Endometrium (tissue), 2 donors: Measurements from ENCODE around the gene HDDC3.
A peak's percentile ranks its signal among the peaks of the same experiment; 100 is the strongest.

Source experiments
- FAIRE-seq: peaks from 2 replicates; lab custom pipeline; 2012; peaks lifted over from hg19 to GRCh38; lab: Jason Lieb, UNC
- donor health status: control.
- donor health status: control.

HDDC3 gene, protein sequence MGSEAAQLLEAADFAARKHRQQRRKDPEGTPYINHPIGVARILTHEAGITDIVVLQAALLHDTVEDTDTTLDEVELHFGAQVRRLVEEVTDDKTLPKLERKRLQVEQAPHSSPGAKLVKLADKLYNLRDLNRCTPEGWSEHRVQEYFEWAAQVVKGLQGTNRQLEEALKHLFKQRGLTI

DNA sequence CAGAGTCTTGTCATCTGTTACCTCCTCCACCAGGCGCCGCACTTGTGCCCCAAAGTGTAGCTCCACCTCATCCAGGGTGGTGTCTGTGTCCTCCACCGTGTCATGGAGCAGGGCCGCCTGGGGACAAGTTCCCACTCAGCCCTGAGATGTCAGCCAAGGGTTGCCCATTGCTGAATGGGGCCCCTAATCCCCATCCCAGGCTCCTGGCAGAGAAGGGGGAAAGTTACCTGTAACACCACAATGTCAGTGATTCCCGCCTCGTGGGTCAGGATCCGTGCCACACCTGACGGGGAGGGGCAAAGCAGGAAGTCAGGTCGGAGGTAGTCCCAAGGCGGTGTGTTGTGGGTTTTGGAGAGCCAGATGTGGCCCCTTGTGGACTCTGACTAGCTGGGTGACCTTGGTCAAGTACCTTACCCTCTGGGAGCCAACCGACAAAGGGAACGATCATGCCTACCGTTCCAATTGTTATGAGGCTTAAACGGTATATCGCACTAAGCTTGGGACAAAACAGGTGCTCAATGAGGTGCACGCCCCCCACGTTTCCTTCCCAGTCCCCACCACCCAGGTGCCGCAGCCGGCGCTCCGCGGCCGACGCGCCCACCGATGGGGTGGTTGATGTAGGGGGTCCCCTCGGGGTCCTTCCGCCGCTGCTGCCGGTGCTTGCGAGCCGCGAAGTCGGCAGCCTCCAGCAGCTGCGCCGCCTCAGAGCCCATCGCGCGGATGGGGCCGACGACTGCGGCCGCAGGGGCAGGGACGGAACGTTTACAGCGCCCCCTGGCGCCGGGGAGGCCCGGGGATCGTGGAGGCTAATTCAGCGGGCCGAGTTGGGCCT is at the start of gene HDDC3:
Gene HDDC3, minus strand, starts transcription at position 722 of the 832 bp plus-strand sequence. Its CDS starts 9 bp downstream, at position 713.
- FAIRE-seq, result no peak

DNA sequence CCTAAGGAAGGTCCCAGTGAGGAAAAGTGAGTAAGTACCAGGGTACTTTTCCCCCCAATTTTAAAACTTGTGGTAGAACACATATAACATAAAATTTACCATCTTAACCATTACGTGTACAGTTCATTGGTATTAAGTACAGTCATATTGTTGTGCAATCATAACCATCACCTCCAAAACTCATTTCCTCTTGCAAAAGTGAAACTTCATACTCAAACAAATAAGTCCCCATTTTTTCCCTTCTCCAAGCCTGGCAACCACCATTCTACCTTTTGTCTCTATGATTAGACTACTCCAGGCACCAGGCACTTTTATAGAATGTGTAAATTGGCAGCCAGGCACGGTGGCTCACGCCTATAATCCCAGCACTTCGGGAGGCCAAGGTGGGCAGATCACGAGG is 49.8 kb upstream of the HDDC3 start:
- no peak for FAIRE-seq

GRCh38 chr15:90981681-90982080 is 49.3 kb upstream of the HDDC3 start:
- no peak for FAIRE-seq

- no peak for FAIRE-seq
Observed at GRCh38 chr15:90979582-90979981, 47.2 kb upstream of the HDDC3 start.

DNA sequence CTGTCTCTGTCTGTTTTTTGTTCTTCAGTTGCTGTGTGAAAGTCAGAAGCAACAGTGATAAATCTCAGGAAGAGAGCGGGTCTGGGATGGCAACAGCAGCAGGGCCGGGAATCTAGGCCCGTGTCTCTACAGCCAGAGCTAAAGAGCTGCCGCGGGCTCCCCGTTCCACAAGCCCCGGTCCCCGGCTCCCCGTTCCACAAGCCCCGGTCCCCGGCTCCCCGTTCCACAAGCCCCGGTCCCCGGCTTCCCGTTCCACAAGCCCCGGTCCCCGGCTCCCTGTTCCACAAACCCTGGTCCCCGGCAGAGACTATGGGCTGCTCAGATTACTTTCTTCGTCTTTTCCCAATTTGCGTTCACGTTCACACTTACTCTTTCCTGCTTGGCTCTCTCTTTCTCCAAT is 41.9 kb upstream of the HDDC3 start:
- FAIRE-seq, result no peak

DNA sequence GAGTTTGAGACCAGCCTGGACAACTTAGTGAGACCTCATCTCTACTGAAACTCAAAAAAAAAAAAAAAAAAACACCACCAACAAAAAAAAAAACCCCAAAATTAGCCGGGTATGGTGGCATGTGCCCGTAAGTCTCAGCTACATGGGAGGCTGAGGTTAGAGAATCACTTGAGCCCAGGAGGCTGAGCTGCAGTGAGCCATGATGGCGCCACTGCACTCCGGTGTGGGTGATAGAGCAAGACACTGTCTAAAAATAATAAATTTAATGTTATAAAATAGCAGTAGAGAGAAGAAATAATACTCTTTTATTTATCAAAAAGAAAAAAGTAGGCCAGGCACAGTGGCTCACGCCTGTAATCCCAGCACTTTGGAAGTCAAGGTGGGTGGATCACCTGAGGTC is 39.8 kb upstream of the HDDC3 start:
- FAIRE-seq, result no peak

- FAIRE-seq, result no peak
Observed at GRCh38 chr15:90970274-90970673, 37.9 kb upstream of the HDDC3 start.

GRCh38 chr15:90968434-90968833 is 36.1 kb upstream of the HDDC3 start:
- no peak for FAIRE-seq

DNA sequence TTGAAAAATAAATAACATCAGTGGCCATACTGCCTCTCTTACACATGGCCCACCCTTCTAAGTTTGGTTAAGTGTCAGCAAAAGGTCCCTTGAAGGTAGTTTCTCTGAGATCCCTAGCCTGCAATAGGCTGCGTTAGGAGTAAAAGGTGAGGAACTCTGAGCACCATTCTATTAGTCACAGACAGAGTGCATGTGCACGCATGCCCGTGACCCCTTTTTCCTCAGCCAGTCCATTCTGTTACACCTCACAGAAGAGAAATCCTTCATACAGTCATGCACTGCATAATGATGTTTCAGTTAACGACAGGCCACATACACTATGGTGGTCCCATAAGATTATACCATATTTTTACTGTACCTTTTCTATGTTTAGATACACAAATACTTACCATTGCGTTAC is 34.9 kb upstream of the HDDC3 start:
- FAIRE-seq, result no peak

DNA sequence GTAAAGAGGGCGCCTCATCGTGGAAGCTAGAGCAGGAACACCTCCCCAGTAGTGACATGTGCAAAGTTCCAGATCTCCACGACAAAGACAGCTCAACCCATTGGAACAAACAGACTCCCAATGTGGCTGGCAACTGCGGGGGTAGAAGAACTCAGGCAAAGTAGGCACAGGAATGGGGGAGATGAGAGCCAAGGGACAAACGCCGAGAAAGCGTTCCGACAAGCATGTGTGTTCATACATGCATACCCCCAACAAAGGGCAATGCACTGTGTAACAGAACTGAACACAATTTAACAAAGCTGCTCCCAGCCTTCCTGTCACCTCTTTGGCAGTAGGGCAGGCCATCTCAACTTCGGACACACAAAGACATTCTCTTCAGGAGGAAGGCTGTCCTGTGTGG is 33.9 kb upstream of the HDDC3 start:
- no peak for FAIRE-seq

DNA sequence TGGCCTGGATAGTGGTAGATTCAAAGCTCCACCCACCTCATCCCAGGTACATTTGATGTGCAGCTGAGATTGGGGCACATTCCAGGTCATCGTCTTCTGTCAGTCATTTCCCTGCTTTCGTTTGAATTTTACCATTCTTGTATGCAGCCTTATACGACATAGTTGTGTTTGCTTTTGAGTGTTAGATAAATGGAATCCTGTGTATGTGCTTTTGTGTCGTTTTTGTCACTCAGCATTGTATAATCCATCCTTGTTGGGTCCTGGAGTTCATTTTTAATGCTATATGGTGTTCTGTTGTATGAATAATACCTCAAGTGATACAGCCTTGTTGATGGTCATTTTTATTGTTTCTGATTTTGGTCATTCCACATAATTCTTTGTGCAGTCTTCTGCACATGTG is 29.7 kb upstream of the HDDC3 start:
- no peak for FAIRE-seq

DNA sequence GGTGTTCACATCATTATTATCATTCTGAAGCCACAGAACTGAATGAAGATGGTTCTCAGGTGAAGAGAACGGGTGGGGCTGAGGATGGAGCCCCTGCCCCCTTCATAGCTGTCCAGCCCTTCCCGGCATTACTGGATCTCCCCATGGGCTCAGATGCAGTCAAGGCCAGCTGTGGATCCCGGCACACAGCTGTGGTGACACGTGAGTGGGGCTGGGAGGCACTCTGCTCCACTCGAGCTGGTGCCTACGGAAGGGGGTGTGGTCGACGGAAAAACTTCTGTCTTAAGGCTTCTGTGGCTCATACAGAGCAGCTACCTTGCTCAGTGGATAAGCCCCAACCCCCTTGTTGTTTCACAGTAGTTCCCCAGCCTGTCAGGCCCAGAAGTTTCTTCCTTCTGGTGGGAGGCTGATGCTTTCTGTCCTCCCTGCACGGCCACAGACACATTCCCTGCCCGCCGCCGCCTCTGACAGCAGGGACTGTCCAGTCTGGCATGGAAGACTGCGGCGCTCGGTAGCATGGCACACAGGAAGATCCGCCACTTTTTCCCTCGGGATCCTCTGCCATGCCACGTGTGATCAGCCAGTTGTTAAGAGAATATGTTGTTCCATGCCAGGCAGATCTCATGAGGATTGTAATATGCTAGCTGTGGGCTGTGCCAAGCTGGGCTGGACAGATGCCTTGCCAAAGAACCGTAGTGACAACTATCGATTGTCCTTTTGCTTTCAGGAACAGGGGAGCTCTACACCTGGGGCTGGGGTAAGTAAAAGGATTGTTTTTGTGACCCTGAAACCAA is 28.1 kb upstream of the HDDC3 start:
- no peak for FAIRE-seq

- FAIRE-seq, result no peak
Observed at GRCh38 chr15:90959894-90960293, 27.5 kb upstream of the HDDC3 start.

DNA sequence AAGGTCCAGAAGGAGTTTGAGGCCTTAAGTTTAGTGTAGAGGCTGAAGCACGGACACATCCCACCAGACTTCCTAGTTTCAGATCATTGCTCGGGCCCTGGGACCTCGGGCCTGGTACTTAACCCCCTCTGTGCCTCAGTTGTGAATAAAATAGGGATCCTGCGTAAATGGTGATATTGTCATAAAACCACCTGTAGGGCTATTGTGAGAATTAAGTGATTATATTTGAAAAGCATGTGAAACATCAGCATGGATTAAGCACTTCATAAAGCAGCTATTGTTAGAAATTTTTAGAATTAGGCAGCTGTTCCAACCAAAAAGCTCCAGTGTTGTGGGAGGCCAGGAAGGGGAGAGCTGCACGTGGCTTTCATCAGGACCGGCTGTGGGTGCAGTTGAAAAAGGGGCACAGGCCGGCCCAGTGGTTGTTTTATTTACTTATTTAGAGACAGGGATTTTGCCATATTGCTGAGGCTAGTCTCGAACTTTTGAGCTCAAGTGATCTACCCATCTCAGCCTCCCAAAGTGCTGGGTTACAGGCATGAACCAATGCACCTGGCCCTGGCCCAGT is 26.8 kb upstream of the HDDC3 start:
- FAIRE-seq, result no peak

- FAIRE-seq, result no peak
Observed at GRCh38 chr15:90957791-90958190, 25.4 kb upstream of the HDDC3 start.

DNA sequence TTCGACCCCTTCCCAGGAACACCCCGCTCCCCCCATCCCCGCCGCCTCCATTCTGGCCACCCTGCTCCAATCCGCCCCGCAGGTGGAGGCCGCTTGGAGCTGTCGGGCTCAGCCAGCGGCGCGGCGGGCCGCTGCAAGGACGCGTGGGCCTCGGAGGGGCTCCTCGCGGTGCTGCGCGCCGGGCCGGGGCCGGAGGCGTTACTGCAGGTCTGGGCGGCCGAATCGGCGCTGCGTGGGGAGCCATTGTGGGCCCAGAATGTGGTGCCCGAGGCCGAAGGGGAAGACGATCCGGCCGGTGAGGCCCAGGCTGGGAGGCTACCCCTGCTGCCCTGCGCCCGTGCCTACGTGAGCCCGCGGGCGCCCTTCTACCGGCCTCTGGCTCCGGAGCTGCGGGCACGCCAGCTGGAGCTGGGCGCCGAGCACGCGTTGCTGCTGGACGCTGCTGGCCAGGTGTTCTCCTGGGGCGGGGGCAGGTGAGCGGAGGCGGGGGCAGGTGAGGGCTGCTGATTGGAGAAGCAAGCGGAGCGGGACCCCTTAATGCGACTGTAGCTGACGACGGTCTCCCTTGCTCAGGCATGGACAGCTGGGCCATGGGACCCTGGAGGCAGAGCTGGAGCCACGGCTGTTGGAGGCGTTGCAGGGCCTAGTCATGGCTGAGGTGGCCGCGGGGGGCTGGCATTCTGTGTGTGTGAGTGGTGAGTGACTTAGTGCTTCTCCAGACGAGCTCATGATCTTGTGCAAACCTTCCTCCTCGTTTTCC is 24.9 kb upstream of the HDDC3 start:
- no peak for FAIRE-seq

DNA sequence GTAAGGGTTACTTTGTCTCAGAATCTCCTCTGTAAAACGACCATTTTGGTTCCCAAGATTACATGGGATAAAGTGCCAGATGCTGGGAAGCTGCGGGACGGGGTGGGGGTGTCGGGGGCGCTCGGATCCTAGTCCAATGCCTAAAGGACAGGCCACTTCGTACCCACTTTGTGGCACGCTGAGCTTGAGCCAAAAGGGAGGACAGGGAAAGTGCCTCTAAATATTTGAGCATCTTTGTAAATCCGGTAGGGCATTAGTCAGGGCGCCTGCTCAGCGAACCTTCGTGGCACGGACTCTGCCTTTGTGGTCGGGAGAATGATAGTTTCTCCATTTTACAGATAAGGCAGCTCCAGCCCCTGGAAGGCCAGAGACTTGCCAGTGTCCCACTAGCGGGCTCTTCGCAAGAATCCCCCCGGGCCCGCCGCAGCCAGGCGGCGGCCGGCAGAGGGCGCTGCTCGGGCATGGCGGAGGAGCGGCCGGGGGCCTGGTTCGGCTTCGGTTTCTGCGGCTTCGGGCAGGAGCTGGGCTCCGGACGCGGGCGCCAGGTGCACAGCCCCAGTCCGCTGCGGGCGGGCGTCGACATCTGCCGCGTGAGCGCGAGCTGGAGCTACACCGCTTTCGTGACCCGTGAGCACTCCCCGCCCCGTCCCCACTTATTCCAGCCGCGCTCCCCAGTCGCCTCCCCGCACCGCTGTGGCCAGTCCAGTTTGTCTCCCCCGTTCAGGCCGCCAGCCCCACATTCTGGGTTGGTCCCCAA is 24.1 kb upstream of the HDDC3 start:
- FAIRE-seq, result no peak

DNA sequence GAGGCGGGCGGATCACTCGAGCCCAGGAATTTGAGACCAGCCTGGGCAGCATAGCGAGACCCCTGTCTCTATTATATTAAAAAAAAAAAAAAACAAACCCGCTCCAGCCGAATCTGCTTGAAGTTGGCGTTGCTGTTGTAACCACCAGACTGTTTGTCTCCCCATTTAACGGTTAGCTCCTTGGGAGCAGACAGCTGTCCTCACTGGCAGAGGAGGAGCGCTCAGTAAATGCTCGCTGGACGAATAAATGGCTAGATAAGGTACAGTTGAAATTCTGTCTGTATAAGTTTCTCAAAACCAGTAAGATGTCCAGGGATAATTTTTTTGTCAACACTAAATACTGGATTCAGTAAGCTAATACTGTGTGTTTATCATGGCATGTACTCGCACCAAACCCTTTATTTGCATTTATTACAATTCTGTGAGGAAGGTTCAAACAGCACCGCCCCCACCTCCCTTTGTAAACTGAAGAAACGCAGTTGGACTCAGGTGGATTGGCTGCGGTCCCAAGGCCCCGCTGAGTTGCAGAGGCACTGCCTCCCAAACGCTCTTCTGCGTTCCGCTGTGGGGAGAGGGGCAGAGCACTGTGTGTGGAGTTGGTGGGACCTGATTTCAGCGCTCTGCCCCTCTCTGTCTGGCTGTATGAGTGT is 23.4 kb upstream of the HDDC3 start:
- no peak for FAIRE-seq

DNA sequence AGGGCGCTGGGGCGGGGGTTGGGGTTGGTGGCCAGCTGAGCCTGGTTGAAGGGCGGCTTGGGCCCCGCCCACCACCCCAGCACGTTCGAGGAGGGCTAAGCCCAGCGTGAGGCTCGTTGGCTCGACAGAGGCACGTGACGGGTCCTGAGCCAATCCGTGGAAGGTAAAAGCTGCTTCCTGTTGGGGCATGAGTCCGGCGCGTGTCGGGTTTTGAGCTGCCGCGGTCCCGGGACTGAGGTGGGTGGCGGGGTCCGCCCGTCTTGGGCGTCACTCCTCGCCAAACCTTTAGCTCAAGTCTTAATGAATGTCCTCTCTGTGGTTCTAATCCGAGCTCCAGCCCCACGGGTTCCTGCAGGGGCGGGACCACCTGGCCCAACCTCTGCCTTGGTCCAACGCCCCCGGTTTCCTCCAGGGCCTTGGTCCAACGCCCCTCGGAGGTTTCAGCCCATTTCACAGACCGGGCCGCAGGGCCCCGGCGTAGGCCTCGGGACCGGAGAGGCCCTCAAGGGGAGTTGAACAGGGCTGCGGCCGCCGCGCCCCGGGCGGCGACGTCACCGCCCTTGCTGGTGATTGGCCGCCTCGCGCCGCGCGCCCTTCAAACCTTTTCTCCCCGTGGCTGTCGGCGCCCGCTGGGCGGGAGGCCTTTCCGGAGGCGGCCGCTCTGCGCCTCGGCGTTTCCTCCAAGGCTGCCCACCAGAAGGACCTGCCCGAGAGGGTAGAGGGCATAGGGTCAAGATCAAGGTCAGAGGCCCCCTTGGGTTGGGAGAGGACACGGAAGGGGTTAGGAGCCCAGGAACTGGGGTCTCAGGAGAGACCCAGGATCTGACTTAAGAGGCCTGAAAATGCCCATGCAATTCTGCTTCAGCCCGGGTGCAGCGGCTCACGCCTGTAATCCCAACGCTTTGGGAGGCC is 22.6 kb upstream of the HDDC3 start, which contains the start of gene RCCD1:
Gene RCCD1, plus strand, starts transcription at position 173 of the 912 bp plus-strand sequence. CDS start 1,851 bp downstream, outside the sequence.
- peak; percentile 50 for FAIRE-seq
